HG03060 (cell line): ENCODE results near the gene CTDNEP1.

ENCODE experiments used
- ATAC-seq: cut with Tn5 transposase; IDR thresholded peaks from one replicate; pipeline ENCODE4 v1.9.1; 2021; ENCODE audit warnings: low read depth, moderate number of reproducible peaks; ENCODE audit not compliant: unreplicated experiment

Gene CTDNEP1

DNA sequence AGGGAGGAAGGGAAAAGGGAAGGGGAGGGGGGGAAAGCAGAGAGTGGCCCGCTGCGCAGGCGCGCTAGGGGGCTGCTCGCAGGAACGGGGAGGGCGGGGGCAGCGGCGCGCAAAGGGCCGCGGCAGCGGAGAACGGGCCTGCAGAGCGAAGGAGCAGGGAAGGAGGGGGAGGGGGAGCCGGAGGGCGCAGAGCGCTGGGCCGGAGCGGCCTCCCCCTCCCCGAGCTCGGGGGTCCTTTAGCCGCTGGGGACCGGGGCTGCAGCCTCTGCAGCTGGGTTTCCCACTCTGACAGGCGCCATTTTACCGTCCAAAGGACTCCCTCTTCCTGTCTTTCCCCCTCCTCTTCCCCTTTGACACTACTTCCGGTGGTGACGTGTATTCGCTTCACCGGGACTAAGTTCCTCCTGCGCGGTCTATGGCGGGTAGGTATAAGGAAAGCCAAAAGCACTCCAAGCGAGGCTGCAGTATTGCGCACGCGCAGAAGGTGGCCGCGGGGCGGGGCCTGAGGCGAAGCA lies at the start of gene CTDNEP1:
TSS of gene CTDNEP1 (minus strand) at position 74 of the 515 bp plus-strand sequence. CDS start 438 bp downstream, outside the sequence.
- ATAC-seq, result peak; percentile 77

DNA sequence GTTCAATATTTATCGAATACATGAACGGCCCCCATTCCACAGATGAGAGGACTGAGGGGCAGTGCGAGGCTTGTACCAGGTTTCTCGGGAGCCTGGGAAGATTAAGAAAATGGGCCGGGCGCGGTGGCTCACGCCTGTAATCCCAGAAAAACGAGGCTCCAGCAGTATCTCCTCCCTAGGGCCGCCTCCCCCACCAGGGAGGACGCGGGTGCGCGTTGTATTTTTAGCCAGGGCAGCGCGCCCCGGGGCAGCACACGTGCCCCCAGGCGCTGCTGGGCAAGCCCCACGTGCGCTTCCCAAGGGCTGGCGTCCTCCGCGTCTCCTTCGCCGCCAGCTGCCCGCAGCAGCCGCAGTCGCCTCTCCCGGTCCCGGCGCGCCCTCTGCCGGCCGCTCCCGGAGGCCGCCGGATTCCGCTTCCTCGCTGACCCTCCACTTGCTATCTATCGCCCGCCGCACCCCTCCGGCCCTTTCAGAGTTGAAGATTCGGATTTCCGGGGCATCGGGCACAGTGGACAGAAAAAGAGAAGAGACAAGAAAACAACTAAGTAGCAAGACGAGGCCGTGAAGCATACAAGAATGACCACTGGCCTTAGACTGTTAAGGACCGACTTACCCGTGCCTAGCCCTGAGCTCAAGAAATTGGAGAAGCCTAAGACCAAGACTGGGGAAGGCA lies 44.8 kb upstream of the CTDNEP1 start:
- no peak for ATAC-seq

DNA sequence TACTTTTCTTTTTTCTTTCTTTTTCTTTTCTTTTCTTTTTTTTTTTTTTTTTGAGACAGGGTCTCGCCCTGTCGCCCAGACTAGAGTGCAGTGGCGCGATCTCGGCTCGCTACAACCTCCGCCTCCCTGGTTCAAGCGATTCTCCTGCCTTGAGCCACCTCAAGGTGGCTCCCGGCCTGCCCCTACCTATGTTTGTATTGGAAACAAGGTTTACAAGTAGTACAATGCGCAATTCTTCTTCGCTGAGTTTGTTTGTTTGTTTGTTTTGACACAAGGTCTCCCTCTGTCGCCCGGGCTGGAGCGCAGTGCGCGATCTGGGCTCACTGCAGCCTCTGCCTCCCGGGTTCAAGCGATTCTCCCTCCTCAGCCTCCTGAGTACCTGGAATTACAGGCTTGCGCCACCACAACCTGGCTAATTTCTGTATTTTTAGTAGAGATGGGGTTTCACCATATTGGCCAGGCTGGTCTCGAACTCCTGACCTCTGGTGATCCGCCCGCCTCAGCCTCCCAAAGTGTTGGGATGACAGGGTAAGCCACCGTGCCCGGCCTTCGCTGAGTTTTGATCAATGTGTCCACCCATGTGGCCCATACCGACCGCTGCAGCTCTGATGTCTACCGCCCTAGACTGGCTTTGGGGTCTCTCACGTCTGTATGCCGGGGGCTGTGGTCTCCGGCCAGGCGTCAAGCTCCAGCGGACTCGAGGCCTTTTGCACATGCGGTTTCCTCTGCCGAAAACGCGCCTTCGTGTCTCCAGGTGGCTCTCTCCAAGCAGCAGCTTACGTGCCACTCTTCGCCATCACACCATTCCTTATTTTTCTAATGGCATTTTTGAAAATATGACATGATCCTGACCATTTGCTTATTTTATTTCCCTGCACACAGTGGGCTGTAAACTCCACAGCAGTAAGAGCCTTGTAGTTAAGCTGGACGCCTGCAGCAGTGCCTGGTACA lies 44.0 kb upstream of the CTDNEP1 start:
- ATAC-seq, result no peak

DNA sequence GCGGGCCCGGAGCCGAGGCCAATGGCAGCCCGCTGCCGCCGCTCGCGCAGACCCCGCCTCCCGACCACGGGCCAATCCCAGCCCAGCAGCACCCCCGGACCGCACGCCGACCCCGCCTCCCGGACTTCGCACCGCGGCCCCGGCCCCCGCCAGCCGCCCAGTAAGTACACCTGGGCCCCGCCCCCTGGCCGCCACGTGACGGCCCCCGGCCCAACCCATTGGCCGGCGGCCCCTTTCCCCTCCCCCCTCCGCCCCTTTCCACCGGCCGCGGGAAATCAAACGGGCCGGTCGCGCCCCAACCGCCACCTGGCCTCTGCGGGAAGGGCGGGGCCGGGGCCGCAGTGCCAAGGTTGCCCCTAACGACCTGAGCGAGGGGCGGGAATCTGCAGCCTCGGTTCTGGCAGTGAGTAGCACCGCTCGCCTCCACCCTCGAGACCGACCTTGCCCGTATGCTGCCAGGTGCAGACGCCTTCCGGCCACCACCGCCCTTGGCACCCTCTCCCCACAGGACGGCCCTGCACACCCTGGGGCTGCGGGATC lies 43.1 kb upstream of the CTDNEP1 start, which contains the start of gene YBX2:
TSS of gene YBX2 (minus strand) at position 26 of the 540 bp plus-strand sequence. CDS start 139 bp downstream, outside the sequence.
- no peak for ATAC-seq

DNA sequence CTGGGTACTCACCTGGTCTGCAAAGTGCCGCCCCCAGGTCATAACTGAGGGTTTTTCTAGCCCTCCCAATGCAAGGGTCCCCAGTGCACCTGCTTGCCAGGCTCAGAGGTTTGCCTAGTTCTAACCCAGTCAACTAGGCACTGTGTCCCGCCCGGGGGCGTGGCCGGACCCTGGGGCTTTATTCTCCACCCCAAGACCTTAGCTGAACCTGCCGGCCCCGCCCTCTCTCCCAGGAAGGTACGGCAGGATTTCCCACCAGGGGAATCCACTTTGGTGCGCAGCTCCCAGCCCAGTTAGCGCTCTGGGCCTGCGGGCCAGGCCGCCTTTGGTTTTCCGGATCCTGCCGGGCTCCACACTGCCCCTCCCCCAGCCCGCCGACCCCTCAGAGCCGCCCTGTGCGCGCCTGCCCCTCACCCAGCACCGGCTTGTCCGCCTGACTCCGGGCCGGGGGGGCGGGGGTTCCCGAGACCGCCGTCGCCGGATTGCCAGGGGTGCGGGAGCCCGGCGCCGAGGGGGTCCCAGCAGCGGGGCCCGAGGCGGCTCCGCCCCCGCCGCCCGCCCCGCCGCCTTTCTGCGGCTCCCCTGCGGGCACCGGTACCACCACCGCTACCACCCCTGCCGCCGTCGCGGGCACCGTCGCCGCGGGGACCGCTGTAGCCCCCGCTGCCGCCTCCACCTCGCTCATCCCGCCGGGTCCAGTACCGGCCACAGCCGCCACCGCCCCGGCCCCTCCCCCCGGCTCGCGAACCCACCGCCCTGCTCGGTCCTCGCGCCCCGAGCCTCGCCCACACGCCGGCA lies 42.5 kb upstream of the CTDNEP1 start:
- ATAC-seq, result no peak

DNA sequence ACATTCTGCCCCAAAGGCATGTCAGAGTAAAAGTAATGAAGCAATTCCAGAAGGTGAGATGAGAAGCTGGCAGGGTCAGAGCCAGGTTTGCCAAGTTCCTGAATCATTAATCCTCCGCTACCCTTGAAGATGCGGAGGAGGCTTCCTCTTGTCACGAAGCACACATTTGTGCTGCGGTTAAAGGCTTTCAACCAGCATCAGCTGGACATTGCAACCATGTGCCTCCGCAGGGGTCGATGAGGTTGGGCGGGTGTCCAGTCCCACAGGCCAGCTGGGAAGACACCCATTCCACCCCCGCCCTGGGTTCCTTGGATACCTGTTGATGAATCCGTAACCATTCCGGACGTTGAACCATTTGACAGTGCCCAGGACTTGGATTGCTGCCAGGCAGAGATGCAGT lies 41.6 kb upstream of the CTDNEP1 start:
- ATAC-seq, result no peak

DNA sequence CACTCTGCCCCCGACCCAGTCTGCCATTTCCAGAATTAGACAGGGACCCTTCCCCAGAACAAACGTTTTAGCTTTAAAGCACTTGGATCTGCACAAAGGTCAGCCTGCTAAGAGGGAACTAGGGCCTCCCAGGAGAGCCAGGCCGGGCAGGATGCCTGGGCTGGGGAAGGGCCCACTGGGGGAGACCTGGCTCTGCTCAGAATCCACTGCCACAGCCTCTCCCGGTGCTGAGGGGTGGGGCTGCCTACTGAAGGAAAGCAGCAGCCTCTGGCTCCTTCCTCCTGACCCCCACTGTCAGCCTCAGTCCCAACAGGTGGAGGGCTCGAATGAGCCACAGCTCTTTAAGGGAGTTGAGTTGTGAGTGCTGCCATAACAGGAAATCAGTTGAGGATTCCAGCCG lies 41.2 kb upstream of the CTDNEP1 start:
- no peak for ATAC-seq

DNA sequence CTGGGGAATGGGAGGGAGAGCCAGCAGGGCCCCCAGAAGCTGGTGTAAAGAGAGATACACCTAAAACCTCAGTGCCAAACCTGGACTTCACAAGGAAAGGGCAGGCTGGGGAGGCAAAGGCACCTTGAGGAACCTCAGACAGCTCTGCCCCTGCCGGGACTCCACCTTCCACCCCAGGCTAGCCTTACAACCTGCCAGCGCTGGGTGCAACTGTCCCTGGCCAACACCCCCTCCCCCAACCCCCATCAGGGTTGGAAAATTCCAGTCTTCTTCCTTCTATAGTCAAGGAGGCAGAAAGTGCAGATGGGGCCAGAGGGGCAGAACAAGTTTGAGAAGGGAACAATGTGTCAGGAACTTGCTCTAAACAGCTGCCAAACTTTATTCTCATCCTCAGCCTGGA lies 40.7 kb upstream of the CTDNEP1 start:
- ATAC-seq, result no peak

DNA sequence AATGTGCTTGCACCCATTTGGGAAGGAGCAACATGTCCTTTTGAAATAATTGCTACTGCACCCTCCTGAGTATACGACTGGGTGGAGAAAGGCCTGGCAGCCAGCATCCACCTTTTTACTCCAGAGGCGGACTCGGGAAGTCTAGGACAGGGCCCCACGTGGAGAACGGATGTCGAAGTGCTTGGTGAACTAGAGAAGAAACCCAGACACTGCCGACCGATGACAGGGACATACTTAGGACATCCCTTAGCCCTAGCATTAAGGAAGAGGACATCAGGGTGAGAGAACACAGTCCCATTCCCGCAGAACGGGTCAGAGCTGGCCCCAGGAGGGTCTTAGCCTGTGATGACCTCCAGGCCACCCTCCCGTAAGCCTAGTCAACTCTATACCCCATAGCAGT lies 39.2 kb upstream of the CTDNEP1 start:
- ATAC-seq, result no peak

DNA sequence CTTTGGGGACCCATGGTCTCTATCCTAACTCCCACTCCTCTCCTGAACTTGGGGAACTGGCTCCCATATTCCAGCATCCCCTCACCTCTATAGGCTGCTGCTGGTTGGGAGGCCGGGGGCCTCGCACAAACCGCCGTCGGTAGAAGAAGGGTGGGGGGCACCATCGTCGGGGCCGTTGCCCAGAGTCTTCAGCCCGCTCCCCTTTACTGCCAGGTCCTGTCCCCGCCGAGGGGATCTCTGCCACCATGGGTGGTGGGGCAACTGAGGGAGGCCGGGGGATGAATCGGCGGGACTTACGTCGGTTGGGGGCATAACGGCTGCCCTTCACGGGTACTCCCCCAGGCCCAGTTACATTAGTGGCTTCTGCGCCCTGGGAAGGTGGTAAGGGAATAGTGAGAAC lies 38.6 kb upstream of the CTDNEP1 start:
- ATAC-seq, result no peak

DNA sequence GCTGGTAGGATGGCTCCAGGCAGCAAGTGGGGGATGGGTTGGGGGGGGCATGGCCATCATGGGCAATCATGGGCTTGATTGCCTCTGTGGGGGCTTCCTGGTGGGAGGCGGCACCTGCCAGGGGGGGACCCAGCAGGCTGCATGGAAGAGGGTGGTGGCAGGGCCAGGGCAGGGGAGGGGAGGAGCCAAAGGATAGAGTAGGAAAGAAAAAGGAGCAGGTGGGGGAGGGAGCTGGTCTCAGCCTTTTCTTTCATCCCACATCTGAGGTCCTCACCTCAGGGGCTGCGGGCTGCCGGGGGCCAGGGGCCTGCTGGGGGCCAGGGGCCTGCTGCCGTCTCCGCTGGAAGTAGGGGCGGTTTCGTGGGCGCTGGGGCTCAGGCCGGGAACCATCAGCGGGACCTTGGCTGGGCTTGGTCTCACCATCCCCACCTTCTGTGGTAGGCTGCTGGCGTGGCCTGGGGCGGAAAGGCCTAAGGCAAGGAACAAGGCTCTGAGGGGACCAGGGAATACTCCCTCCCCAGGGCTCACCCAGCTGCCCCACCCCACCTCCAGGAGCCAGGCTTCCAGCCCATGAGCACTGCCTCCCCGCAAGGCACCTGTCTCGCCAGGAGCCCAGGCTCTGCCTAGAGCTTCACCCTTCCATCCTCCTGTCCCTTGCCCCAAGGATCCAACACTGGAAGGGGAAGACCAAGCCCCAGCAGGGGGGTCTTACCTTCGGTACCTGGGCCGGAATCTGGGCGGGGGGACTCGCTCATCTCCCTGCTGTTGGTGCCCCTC lies 37.9 kb upstream of the CTDNEP1 start:
- ATAC-seq, result no peak

DNA sequence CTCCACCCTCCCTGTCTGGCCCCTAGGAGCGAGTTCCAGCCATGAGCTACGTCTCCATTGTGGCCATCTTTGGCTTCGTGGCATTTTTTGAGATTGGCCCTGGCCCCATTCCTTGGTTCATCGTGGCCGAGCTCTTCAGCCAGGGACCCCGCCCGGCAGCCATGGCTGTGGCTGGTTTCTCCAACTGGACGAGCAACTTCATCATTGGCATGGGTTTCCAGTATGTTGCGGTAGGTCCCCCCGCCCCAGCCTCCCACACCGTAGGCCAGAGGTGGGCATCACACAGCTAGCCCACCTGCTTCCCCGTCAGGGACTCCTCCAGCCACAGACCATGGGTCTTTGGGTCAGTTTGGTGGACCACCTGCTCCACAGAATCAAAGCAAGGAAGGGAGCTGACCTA lies 34.1 kb upstream of the CTDNEP1 start:
- ATAC-seq, result no peak

DNA sequence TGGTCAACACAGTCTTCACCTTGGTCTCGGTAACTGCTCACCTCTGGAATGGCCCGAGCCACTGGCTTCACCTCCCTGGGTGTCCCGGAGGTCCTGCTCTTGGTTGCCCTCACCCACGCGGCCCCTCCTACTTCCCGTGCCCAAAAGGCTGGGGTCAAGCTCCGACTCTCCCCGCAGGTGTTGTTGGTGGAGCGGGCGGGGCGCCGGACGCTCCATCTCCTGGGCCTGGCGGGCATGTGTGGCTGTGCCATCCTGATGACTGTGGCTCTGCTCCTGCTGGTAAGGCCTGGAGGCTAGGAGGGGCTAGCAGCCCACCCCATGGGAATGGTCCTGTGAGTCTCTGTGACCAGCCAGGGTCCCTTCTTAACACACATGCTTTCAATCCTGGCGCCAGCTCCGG lies 33.4 kb upstream of the CTDNEP1 start:
- ATAC-seq, result no peak

DNA sequence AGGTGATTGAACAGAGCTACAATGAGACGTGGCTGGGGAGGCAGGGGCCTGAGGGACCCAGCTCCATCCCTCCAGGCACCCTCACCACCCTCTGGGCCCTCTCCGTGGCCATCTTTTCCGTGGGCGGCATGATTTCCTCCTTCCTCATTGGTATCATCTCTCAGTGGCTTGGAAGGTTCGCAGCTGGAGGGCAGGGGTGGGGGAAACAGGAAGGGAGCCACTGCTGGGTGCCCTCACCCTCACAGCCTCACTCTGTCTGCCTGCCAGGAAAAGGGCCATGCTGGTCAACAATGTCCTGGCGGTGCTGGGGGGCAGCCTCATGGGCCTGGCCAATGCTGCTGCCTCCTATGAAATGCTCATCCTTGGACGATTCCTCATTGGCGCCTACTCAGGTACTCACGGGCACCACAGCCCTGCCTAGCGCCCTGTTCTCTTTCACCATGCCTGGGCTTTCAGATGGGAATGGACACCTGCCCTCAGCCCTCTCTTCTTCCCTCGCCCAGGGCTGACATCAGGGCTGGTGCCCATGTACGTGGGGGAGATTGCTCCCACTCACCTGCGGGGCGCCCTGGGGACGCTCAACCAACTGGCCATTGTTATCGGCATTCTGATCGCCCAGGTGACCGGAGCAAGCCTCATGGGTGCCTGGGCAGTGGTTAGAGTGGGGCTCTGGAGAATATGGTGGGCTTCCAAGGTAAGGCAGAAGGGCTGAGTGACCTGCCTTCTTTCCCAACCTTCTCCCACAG lies 32.1 kb upstream of the CTDNEP1 start:
- no peak for ATAC-seq

DNA sequence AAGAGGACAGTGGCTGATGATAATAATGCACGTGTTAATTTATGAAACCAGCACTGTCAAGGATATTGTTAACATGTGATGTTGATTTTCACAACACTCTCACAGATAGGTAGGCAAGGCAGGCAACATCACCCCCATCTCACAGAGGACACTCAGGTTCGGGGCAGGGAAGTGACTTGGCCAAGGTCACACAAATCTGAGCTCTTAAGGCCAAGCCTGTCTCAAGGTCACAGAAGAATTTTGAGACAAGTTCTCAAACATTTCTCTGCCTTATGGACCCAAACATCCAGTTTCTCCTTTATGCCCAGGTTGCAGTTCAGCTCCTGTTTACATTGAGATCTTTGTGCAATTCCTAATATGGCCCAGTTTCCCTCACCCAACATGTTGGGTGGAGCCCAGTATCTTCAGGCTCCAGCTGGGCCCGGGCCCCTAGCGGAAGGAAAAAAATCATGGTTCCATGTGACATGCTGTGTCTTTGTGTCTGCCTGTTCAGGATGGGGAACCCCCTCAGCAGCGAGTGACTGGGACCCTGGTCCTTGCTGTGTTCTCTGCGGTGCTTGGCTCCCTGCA lies 31.3 kb upstream of the CTDNEP1 start:
- ATAC-seq, result no peak

DNA sequence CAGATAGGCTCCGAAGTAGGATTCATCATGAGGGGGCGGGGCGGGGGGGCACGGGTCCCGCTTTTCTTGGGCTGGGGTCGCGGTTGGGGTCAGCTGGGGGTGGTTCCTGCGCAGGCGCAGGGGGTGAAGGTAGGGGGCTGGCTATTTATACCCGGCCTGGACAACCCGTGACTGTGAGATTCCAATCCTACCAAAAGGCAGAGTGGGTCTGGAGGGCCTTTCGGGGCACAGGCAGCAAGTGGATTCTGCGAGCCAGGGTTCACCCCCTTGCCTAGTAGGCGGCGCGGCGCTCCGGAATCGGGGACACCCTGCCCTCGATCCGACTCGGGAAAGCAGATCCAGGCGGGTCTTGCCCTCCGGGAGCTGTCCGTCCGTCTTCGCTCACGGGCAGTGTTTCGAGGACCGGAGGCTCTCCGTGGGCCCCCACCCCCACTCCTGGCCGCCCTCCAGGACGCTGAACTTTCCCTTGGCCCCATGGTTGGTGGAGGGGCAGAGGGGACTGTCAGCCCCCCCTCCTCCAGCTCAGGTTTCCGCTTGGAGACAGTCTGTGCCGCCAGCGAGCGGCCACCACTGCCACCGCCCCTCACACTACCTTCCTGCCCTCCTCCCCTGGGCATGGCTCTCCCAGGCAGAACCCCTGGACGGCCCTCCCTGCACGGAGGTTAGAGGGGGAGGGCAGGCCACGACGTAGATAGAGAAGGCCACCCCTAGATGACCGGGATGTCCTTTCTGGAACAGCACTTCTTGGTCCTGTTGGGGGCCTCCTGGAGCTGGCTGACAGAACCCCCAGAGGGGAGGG lies 30.6 kb upstream of the CTDNEP1 start:
- no peak for ATAC-seq

DNA sequence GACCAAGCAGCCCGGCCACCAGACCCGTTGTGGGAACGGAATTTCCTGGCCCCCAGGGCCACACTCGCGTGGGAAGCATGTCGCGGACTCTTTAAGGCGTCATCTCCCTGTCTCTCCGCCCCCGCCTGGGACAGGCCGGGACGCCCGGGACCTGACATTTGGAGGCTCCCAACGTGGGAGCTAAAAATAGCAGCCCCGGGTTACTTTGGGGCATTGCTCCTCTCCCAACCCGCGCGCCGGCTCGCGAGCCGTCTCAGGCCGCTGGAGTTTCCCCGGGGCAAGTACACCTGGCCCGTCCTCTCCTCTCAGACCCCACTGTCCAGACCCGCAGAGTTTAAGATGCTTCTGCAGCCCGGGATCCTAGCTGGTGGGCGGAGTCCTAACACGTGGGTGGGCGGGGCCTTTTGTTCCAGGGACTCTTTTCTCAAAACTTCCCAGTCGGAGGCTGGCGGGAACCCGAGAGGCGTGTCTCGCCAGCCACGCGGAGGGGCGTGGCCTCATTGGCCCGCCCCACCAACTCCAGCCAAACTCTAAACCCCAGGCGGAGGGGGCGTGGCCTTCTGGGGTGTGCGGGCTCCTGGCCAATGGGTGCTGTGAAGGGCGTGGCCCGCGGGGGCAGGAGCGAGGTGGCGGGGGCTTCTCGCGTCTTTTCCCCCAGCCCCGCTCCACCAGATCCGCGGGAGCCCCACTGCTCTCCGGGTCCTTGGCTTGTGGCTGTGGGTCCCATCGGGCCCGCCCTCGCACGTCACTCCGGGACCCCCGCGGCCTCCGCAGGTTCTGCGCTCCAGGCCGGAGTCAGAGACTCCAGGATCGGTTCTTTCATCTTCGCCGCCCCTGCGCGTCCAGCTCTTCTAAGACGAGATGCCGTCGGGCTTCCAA lies 29.8 kb upstream of the CTDNEP1 start, which contains the start of gene SLC2A4:
TSS of gene SLC2A4 (plus strand) at position 645 of the 879 bp plus-strand sequence. CDS start at position 862, 217 bp downstream.
- ATAC-seq, result no peak
